Measurements from ENCODE around the gene PHACTR1.

The PHACTR1 gene

DNA sequence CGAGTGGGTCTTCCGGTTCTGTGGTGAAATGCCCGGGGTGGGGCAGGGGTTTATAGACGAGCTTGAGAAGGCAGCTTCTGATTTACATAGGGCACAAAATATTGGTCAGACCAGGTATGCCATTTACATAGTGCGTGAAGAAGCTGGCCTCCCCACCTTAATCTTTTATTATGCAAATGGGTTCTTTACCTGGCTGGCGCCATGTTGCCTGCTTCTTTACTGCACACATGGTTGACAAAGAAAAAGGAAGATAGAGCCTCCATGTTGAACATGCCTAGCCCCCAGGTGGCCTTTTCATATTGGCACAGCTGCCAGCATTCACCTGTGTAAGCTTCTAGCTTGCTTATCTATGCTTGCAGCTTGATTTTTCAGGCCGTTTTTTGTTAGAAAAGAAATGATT is 276.2 kb downstream of the PHACTR1 start:
- Histone ChIP-seq H3K4me2 (no peak overlapping the region), H3K36me3 (no peaks in the 10 kb centered on the region), H3K4me1 (no peaks in the 10 kb centered on the region), H3K27ac (no peak overlapping the region), H3K27me3 (no peaks in the 10 kb centered on the region), H4K20me1 (no peaks in the 10 kb centered on the region), H3K4me3 (no peak overlapping the region), H3K9me3 (peaks cover 13% of the 10 kb centered on the region), H3K9ac (no peak overlapping the region)
- TF ChIP-seq Cebpa-rat (IDR thresholded peaks at IDR 0.05): no peak

DNA sequence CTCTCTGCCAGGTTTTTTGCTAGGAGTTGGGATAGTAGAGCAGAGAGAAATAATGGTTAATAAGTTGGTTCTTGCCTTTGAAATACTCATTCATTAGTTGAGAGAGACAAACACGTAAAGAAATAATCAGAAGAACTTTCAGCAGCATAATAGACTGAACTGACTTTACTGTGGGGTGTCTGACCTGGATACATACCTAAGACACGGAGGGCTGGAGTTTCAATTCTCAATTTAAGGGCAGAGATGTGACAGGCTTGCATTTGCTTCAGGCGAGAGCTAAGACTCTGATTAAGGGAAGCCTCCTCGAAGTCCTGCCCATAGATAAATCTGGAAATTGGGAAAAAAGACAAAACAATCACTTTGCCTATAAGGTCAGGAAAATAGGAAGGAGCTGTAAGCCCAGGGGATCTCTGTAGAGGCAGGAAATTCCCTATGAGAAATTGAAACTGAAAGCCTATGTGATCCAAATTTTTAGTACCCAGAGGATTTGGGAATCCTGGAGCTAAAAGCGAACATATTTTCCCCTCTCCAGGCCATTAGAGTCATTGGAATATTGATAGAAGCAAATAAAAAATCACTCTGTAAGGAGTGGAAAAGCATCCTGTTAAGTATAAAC is 276.8 kb downstream of the PHACTR1 start:
- H3K4me2 ChIP-seq: no peak overlapping the region

GRCh38 chr6:12995419-12995818 is 278.9 kb downstream of the PHACTR1 start:
- Histone ChIP-seq H4K20me1 (no peaks in the 10 kb centered on the region), H3K36me3 (no peaks in the 10 kb centered on the region), H3K9ac (no peak overlapping the region), H3K27me3 (no peaks in the 10 kb centered on the region), H3K27ac (no peak overlapping the region), H3K4me1 (no peaks in the 10 kb centered on the region), H3K9me3 (peaks cover 13% of the 10 kb centered on the region), H3K4me2 (no peak overlapping the region), H3K4me3 (no peak overlapping the region)
- no peak for TF ChIP-seq Cebpa-rat (IDR thresholded peaks at IDR 0.05)

More for the DNA sequence above, 276.8 kb downstream of the PHACTR1 start:
- no peak for TF ChIP-seq Cebpa-rat (IDR thresholded peaks at IDR 0.05)
- H3K9ac ChIP-seq: no peak overlapping the region
- H3K27me3 ChIP-seq: no peaks in the 10 kb centered on the region
- no peaks in the 10 kb centered on the region for H4K20me1 ChIP-seq
- H3K36me3 ChIP-seq: no peaks in the 10 kb centered on the region
- peaks cover 13% of the 10 kb centered on the region for H3K9me3 ChIP-seq
- no peak overlapping the region for H3K27ac ChIP-seq
- no peak overlapping the region for H3K4me3 ChIP-seq
- no peaks in the 10 kb centered on the region for H3K4me1 ChIP-seq

- H3K27ac ChIP-seq: no peak overlapping the region
- H3K9ac ChIP-seq: no peak overlapping the region
- TF ChIP-seq Cebpa-rat (IDR thresholded peaks at IDR 0.05): no peak
- H3K9me3 ChIP-seq: no peaks in the 10 kb centered on the region
- H3K4me3 ChIP-seq: no peak overlapping the region
- no peaks in the 10 kb centered on the region for H3K4me1 ChIP-seq
- H3K27me3 ChIP-seq: no peaks in the 10 kb centered on the region
- no peak overlapping the region for H3K4me2 ChIP-seq
- H3K36me3 ChIP-seq: no peaks in the 10 kb centered on the region
- no peaks in the 10 kb centered on the region for H4K20me1 ChIP-seq
Measured at GRCh38 chr6:13000537-13000936, 284.0 kb downstream of the PHACTR1 start.

GRCh38 chr6:13001927-13002326 is 285.4 kb downstream of the PHACTR1 start:
- no peak overlapping the region for H3K9ac ChIP-seq
- H4K20me1 ChIP-seq: no peaks in the 10 kb centered on the region
- H3K36me3 ChIP-seq: no peaks in the 10 kb centered on the region
- no peak overlapping the region for H3K4me3 ChIP-seq
- TF ChIP-seq Cebpa-rat (IDR thresholded peaks at IDR 0.05): no peak
- H3K4me1 ChIP-seq: no peaks in the 10 kb centered on the region
- no peak overlapping the region for H3K27ac ChIP-seq
- no peaks in the 10 kb centered on the region for H3K27me3 ChIP-seq
- H3K4me2 ChIP-seq: no peak overlapping the region
- no peaks in the 10 kb centered on the region for H3K9me3 ChIP-seq

- H3K36me3 ChIP-seq: no peaks in the 10 kb centered on the region
- no peaks in the 10 kb centered on the region for H3K27me3 ChIP-seq
- H4K20me1 ChIP-seq: no peaks in the 10 kb centered on the region
- H3K9ac ChIP-seq: no peak overlapping the region
- no peaks in the 10 kb centered on the region for H3K9me3 ChIP-seq
- TF ChIP-seq Cebpa-rat (IDR thresholded peaks at IDR 0.05): no peak
- H3K4me2 ChIP-seq: no peak overlapping the region
- no peak overlapping the region for H3K4me3 ChIP-seq
- H3K27ac ChIP-seq: no peak overlapping the region
- no peaks in the 10 kb centered on the region for H3K4me1 ChIP-seq
Measured at GRCh38 chr6:13004601-13005000, 288.0 kb downstream of the PHACTR1 start.

GRCh38 chr6:13005994-13006393 is 289.4 kb downstream of the PHACTR1 start:
- Histone ChIP-seq H3K4me1 (no peaks in the 10 kb centered on the region), H3K4me2 (no peak overlapping the region), H3K36me3 (no peaks in the 10 kb centered on the region), H4K20me1 (no peaks in the 10 kb centered on the region), H3K27ac (no peak overlapping the region), H3K9ac (no peak overlapping the region), H3K27me3 (no peaks in the 10 kb centered on the region), H3K4me3 (no peak overlapping the region), H3K9me3 (no peaks in the 10 kb centered on the region)
- no peak for TF ChIP-seq Cebpa-rat (IDR thresholded peaks at IDR 0.05)

- no peaks in the 10 kb centered on the region for H4K20me1 ChIP-seq
- TF ChIP-seq Cebpa-rat (IDR thresholded peaks at IDR 0.05): no peak
- peaks cover 2% of the 10 kb centered on the region for H3K27me3 ChIP-seq
- no peaks in the 10 kb centered on the region for H3K4me1 ChIP-seq
- no peak overlapping the region for H3K9ac ChIP-seq
- no peaks in the 10 kb centered on the region for H3K36me3 ChIP-seq
- H3K4me3 ChIP-seq: no peak overlapping the region
- H3K4me2 ChIP-seq: no peak overlapping the region
- H3K27ac ChIP-seq: no peak overlapping the region
- H3K9me3 ChIP-seq: no peaks in the 10 kb centered on the region
Measured at GRCh38 chr6:13006578-13007300, 290.2 kb downstream of the PHACTR1 start.

- no peaks in the 10 kb centered on the region for H3K36me3 ChIP-seq
- peaks cover 3% of the 10 kb centered on the region for H3K4me1 ChIP-seq
- no peaks in the 10 kb centered on the region for H3K9me3 ChIP-seq
- peaks cover 7% of the 10 kb centered on the region; the same call in 1 of the 2 replicates for H4K20me1 ChIP-seq
- no peak overlapping the region for H3K27ac ChIP-seq
- no peak overlapping the region for H3K4me2 ChIP-seq
- no peak for TF ChIP-seq Cebpa-rat (IDR thresholded peaks at IDR 0.05)
- no peak overlapping the region for H3K4me3 ChIP-seq
- H3K27me3 ChIP-seq: peaks cover 12% of the 10 kb centered on the region
- H3K9ac ChIP-seq: no peak overlapping the region
Measured at GRCh38 chr6:13007744-13008143, 291.2 kb downstream of the PHACTR1 start.

GRCh38 chr6:13009031-13009430 is 292.5 kb downstream of the PHACTR1 start:
- TF ChIP-seq Cebpa-rat (IDR thresholded peaks at IDR 0.05): no peak
- H3K4me2 ChIP-seq: no peak overlapping the region

More at GRCh38 chr6:13009031-13009430, 292.5 kb downstream of the PHACTR1 start:
- Histone ChIP-seq H3K27me3 (peaks cover 25% of the 10 kb centered on the region), H3K9me3 (no peaks in the 10 kb centered on the region), H3K4me1 (peaks cover 10% of the 10 kb centered on the region), H3K4me3 (no peak overlapping the region), H3K27ac (no peak overlapping the region), H4K20me1 (peaks cover 9% of the 10 kb centered on the region; the same call in 1 of the 2 replicates), H3K9ac (no peak overlapping the region), H3K36me3 (no peaks in the 10 kb centered on the region)
